A673 (cell line): ENCODE results near the gene XYLT1. TPM values are rescaled to one million over a fixed set of nuclear protein-coding genes. Genes with fewer than 3 reads are reported as not detected.

Source experiments
- BruUV-seq: library from RNA; stranded (reverse); fragments of 400-500 nt; replicated peaks from 2 replicates; lab custom pipeline; 2021; lab: Mats Ljungman, UMichigan
- CTCF ChIA-PET: fragments of 300-600 bp; sonication (Branson Sonifier 250); formaldehyde crosslinking; loops from one replicate; lab custom pipeline; 2022; ENCODE audit warnings: antibody characterized with exemption; lab: Charles Lee
- POLR2A ChIA-PET: fragments of 300-600 bp; sonication (Branson Sonifier 250); formaldehyde crosslinking; loops from one replicate; lab custom pipeline; 2022; ENCODE audit warnings: antibody characterized with exemption; ENCODE audit not compliant: low non-redundant PET; lab: Charles Lee
- DNase-seq: peaks from one replicate; pipeline ENCODE4 v3.0.0-alpha.2; 2015; ENCODE audit warnings: low spot score
- H3K27ac ChIP-seq: fragments of 200-600 bp; sonication (generic); 2 replicates; pipeline ENCODE4 v1.5.1; 2016; ENCODE audit warnings: mixed run types, low read depth, mild to moderate bottlenecking, mixed read lengths, antibody characterized with exemption, low read length; ENCODE audit not compliant: poor library complexity, severe bottlenecking
- H3K27me3 ChIP-seq: fragments of 200-600 bp; sonication (generic); replicated peaks from 2 replicates; pipeline ENCODE4 v1.6.1; 2017; ENCODE audit warnings: mixed run types, low read depth, mild to moderate bottlenecking, mixed read lengths, antibody characterized with exemption, low read length; ENCODE audit not compliant: insufficient read depth, poor library complexity
- H3K36me3 ChIP-seq: fragments of 200-600 bp; sonication (generic); 2 replicates; pipeline ENCODE4 v1.6.1; 2016; ENCODE audit warnings: mixed run types, mild to moderate bottlenecking, mixed read lengths, antibody characterized with exemption, low read length; ENCODE audit not compliant: insufficient read depth, poor library complexity, severe bottlenecking
- H3K4me1 ChIP-seq: fragments of 200-600 bp; sonication (generic); 2 replicates; pipeline ENCODE4 v1.6.1; 2017; ENCODE audit warnings: mixed run types, mild to moderate bottlenecking, mixed read lengths, antibody characterized with exemption, low read length; ENCODE audit not compliant: insufficient read depth, poor library complexity, severe bottlenecking
- H3K4me3 ChIP-seq: fragments of 200-600 bp; sonication (generic); 2 replicates; pipeline ENCODE4 v1.5.1; 2016; ENCODE audit warnings: low read depth, mixed run types, mild to moderate bottlenecking, mixed read lengths, low read length; ENCODE audit not compliant: poor library complexity, severe bottlenecking
- H3K9me3 ChIP-seq: fragments of 200-600 bp; sonication (generic); 2 replicates; pipeline ENCODE4 v1.6.1; 2016; ENCODE audit warnings: mixed run types, low read depth, mild to moderate bottlenecking, mixed read lengths, antibody characterized with exemption, low read length; ENCODE audit not compliant: poor library complexity, severe bottlenecking
- CTCF ChIP-seq: fragments of 300-800, 200-600 bp; sonication (generic); conservative IDR thresholded peaks from 2 replicates; pipeline ENCODE4 v1.5.1; 2017; ENCODE audit warnings: low read depth, mild to moderate bottlenecking, antibody characterized with exemption, low read length, moderate library complexity, mixed read lengths
- EZH2 ChIP-seq: fragments of 200-600 bp; sonication (generic); IDR thresholded peaks from 2 replicates; pipeline ENCODE4 v1.6.1; 2017; ENCODE audit warnings: borderline replicate concordance, low read depth, mild to moderate bottlenecking, mixed read lengths, antibody characterized with exemption, low read length; ENCODE audit not compliant: poor library complexity, severe bottlenecking
- intact Hi-C: fragments of 100-400 bp; cut with micrococcal nuclease; formaldehyde crosslinking; loops from one replicate; pipeline ENCODE4 v1.10.0; 2022; ENCODE audit not compliant: unreplicated experiment
- total RNA-seq: library from RNA; stranded (reverse); gene quantifications from 2 replicates; pipeline ENCODE4 v1.2.3, GENCODE V29; 2021

Gene XYLT1
- total RNA-seq, 1 experiment from 2014 or later, result 0.64 TPM

GRCh38 chr16:17170435-17170834, 300.3 kb downstream of the XYLT1 start:
- no peaks in the 10 kb centered on the region for H3K4me1 ChIP-seq
- peaks cover 7% of the 10 kb centered on the region for H3K9me3 ChIP-seq
- H3K4me3 ChIP-seq, result no peak overlapping the region
- POLR2A ChIA-PET, result no interaction called here
- no peak for DNase-seq
- intact Hi-C loops, result no loop called here
- CTCF ChIA-PET, result no interaction called here
- TF ChIP-seq CTCF (no peak), EZH2 (no peak)
- H3K36me3 ChIP-seq, result no peaks in the 10 kb centered on the region
- no peaks in the 10 kb centered on the region for H3K27me3 ChIP-seq
- BruUV-seq, result no TSS peak
- H3K27ac ChIP-seq, result no peak overlapping the region

GRCh38 chr16:17168181-17168580, 302.6 kb downstream of the XYLT1 start:
- no peaks in the 10 kb centered on the region for H3K9me3 ChIP-seq
- no peaks in the 10 kb centered on the region for H3K4me1 ChIP-seq
- intact Hi-C loops, result no loop called here
- ChIA-PET CTCF (no interaction called here), POLR2A (no interaction called here)
- TF ChIP-seq EZH2 (no peak), CTCF (no peak)
- H3K36me3 ChIP-seq, result no peaks in the 10 kb centered on the region
- no peak for DNase-seq
- no peaks in the 10 kb centered on the region for H3K27me3 ChIP-seq
- no peak overlapping the region for H3K27ac ChIP-seq
- no TSS peak for BruUV-seq
- no peak overlapping the region for H3K4me3 ChIP-seq

GRCh38 chr16:17166095-17166494, 304.7 kb downstream of the XYLT1 start:
- no TSS peak for BruUV-seq
- H3K27me3 ChIP-seq, result no peaks in the 10 kb centered on the region
- no peaks in the 10 kb centered on the region for H3K36me3 ChIP-seq
- H3K4me1 ChIP-seq, result no peaks in the 10 kb centered on the region
- no peak for TF ChIP-seq CTCF
- TF ChIP-seq EZH2, result no peak
- no peak overlapping the region for H3K27ac ChIP-seq
- ChIA-PET POLR2A (no interaction called here), CTCF (no interaction called here)
- H3K4me3 ChIP-seq, result no peak overlapping the region
- no peak for DNase-seq
- no peaks in the 10 kb centered on the region for H3K9me3 ChIP-seq
- intact Hi-C loops, result no loop called here
